Esophagus squamous epithelium (tissue), 4 donors: ENCODE measurements around the gene FSTL4.

ENCODE experiments used
- POLR2A ChIP-seq, 4 donors: fragments of 450-650 bp; IDR thresholded peaks; one replicate each; pipeline ENCODE4 v1.6.1; 2017; ENCODE audit warnings: antibody characterized with exemption in 4 of 4, mild to moderate bottlenecking in 4 of 4, moderate library complexity in 3 of 4
- TF ChIP-seq, protein P1 (sequence below), 6 experiments: fragments of 450-650 bp in 4 of 6; fragments of 200-600 bp in 2 of 6; sonication (generic) in 2 of 6; IDR thresholded peaks; one replicate each; pipeline ENCODE4 v1.5.1; 2016 to 2019; ENCODE audit warnings: antibody characterized with exemption in 6 of 6, mild to moderate bottlenecking in 4 of 6, moderate library complexity in 4 of 6

DNA sequence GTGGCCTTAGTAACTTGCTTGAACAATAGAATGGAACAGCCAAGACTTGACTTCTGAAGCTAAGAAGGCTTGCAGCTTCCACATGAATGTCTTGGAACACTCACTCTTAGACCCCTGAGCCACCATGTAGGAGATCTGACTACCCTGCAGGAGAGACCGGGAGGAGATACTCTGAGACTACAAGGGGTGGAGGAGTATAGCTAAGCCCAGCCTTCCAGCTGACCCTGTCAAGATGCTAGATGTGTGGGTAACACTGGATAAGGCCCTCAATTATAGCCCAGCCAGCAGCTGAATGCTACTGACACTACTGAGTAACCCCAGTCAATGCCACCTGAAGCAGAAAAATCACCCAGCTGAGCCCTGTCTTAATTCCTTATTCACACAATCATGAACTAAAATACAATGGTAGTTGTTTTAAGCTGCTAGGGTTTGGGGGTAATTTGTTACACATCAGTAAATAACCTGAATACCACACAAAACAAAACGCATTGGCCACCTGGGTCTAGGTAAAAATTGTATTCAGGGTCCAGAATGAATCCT lies 180.9 kb downstream of the FSTL4 start:
- TF ChIP-seq POLR2A (IDR thresholded peaks at IDR 0.05): no peak
- TF ChIP-seq, protein P1, sequence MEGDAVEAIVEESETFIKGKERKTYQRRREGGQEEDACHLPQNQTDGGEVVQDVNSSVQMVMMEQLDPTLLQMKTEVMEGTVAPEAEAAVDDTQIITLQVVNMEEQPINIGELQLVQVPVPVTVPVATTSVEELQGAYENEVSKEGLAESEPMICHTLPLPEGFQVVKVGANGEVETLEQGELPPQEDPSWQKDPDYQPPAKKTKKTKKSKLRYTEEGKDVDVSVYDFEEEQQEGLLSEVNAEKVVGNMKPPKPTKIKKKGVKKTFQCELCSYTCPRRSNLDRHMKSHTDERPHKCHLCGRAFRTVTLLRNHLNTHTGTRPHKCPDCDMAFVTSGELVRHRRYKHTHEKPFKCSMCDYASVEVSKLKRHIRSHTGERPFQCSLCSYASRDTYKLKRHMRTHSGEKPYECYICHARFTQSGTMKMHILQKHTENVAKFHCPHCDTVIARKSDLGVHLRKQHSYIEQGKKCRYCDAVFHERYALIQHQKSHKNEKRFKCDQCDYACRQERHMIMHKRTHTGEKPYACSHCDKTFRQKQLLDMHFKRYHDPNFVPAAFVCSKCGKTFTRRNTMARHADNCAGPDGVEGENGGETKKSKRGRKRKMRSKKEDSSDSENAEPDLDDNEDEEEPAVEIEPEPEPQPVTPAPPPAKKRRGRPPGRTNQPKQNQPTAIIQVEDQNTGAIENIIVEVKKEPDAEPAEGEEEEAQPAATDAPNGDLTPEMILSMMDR (IDR thresholded peaks at IDR 0.05): no peak
